ENCODE data around the gene ZNF398. TPM values are rescaled to one million over a fixed set of nuclear protein-coding genes. Genes with fewer than 3 reads are reported as not detected.
A peak's percentile ranks its signal among the peaks of the same experiment; 100 is the strongest.

The ZNF398 gene
- total and polyA plus RNA-seq, 9 of the 15 experiments (the other 6 are each of a cell fraction or from before 2014, with no cell fraction given), result 4.0 to 18.6 (median 10.4) TPM

GRCh38 chr7:149196705-149197171, 49.5 kb downstream of the ZNF398 start (continued):
- TF ChIP-seq RAD21 (CRISPR knock-in tag; conservative IDR thresholded peaks at IDR 0.05 in 1 of 2, IDR thresholded peaks at IDR 0.05 in 1 of 2) (no peak), YY1 (IDR thresholded peaks at IDR 0.05; ENCODE audit: borderline replicate concordance in 1 of 3, control insufficient read depth in 1 of 3, extremely low read depth in 1 of 3, insufficient read depth in 3 of 3, insufficient read length in 1 of 3, insufficient replicate concordance in 2 of 3, low read depth in 1 of 3, low read length in 2 of 3) (peak in 1 of 3 experiments; percentile 2), CEBPG (CRISPR knock-in tag; IDR thresholded peaks at IDR 0.05) (peak; percentile 48; the same call in 1 of the 2 replicates), CEBPG (tag; conservative IDR thresholded peaks at IDR 0.05 in 1 of 2, IDR thresholded peaks at IDR 0.05 in 1 of 2) (no peak), ZNF695 (CRISPR knock-in tag; IDR thresholded peaks at IDR 0.05) (no peak), ETV1 (tag; conservative IDR thresholded peaks at IDR 0.05; ENCODE audit: low read depth) (no peak), JUN (IDR thresholded peaks at IDR 0.05; ENCODE audit: borderline replicate concordance, low read depth, low read length) (no peak), JUN (CRISPR knock-in tag; IDR thresholded peaks at IDR 0.05; ENCODE audit: borderline replicate concordance) (peak; percentile 90), ZNF274 (IDR thresholded peaks at IDR 0.05; ENCODE audit: borderline replicate concordance, low read depth, low read length) (no peak), POLR2A (conservative IDR thresholded peaks at IDR 0.05) (0 out of 2 replicates have a peak, but pooled peaks have one; percentile 3), EP300 (IDR thresholded peaks at IDR 0.05; ENCODE audit: low read length) (no peak), FOXA3 (CRISPR knock-in tag; conservative IDR thresholded peaks at IDR 0.05 in 1 of 2, IDR thresholded peaks at IDR 0.05 in 1 of 2) (peak in 1 of 2 experiments; percentile 72; a peak in 1 of 4 replicates), TOE1 (IDR thresholded peaks at IDR 0.05; ENCODE audit: borderline replicate concordance) (no peak), TOE1 (CRISPR knock-in tag; IDR thresholded peaks at IDR 0.05; ENCODE audit: borderline replicate concordance, low read depth) (0 out of 2 replicates have a peak, but pooled peaks have one; percentile 65)
- TF ChIP-seq, protein P1, sequence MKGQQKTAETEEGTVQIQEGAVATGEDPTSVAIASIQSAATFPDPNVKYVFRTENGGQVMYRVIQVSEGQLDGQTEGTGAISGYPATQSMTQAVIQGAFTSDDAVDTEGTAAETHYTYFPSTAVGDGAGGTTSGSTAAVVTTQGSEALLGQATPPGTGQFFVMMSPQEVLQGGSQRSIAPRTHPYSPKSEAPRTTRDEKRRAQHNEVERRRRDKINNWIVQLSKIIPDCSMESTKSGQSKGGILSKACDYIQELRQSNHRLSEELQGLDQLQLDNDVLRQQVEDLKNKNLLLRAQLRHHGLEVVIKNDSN (CRISPR knock-in tag; IDR thresholded peaks at IDR 0.05), result 0 out of 2 replicates have a peak, but pooled peaks have one; percentile 46
- TF ChIP-seq, protein P2, sequence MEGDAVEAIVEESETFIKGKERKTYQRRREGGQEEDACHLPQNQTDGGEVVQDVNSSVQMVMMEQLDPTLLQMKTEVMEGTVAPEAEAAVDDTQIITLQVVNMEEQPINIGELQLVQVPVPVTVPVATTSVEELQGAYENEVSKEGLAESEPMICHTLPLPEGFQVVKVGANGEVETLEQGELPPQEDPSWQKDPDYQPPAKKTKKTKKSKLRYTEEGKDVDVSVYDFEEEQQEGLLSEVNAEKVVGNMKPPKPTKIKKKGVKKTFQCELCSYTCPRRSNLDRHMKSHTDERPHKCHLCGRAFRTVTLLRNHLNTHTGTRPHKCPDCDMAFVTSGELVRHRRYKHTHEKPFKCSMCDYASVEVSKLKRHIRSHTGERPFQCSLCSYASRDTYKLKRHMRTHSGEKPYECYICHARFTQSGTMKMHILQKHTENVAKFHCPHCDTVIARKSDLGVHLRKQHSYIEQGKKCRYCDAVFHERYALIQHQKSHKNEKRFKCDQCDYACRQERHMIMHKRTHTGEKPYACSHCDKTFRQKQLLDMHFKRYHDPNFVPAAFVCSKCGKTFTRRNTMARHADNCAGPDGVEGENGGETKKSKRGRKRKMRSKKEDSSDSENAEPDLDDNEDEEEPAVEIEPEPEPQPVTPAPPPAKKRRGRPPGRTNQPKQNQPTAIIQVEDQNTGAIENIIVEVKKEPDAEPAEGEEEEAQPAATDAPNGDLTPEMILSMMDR (IDR thresholded peaks at IDR 0.05 in 2 of 3, conservative IDR thresholded peaks at IDR 0.05 in 1 of 3; ENCODE audit: insufficient read depth in 2 of 3, low read depth in 1 of 3, low read length in 3 of 3), result no peak

All from K562 (cell line).